Smooth muscle cell (in vitro differentiated cells): Measurements from ENCODE around the gene TUBB1. TPM values are rescaled to one million over a fixed set of nuclear protein-coding genes. Genes with fewer than 3 reads are reported as not detected.

Experiments used
- DNase-seq: peaks from one replicate; lab custom pipeline; 2025; ENCODE audit not compliant: unreplicated experiment; lab: John Stamatoyannopoulos, UW
- H2AFZ ChIP-seq: fragments of 200-600 bp; sonication (generic); 2 replicates; pipeline ENCODE4 v1.6.0; 2016; ENCODE audit warnings: antibody characterized with exemption, low read depth, mild to moderate bottlenecking
- H3F3A ChIP-seq: fragments of 200-600 bp; sonication (generic); 2 replicates; pipeline ENCODE4 v1.6.0; 2017; ENCODE audit warnings: antibody characterized with exemption, low read depth
- H3K27ac ChIP-seq: fragments of 200-600 bp; sonication (generic); 2 replicates; pipeline ENCODE4 v1.5.1; 2016; ENCODE audit warnings: low read depth, mild to moderate bottlenecking
- H3K27me3 ChIP-seq: fragments of 200-600 bp; sonication (generic); 2 replicates; pipeline ENCODE4 v1.6.1; 2016; ENCODE audit warnings: low read depth, mild to moderate bottlenecking
- H3K36me3 ChIP-seq: fragments of 200-600 bp; sonication (generic); 2 replicates; pipeline ENCODE4 v1.5.1; 2016; ENCODE audit warnings: low read depth
- H3K4me1 ChIP-seq: fragments of 200-600 bp; sonication (generic); 2 replicates; pipeline ENCODE4 v1.5.1; 2016; ENCODE audit warnings: low read depth
- H3K4me2 ChIP-seq: fragments of 200-600 bp; sonication (generic); 2 replicates; pipeline ENCODE4 v1.6.0; 2016; ENCODE audit warnings: mild to moderate bottlenecking
- H3K4me3 ChIP-seq: fragments of 200-600 bp; sonication (generic); 2 replicates; pipeline ENCODE4 v1.5.1; 2016; ENCODE audit warnings: mild to moderate bottlenecking
- H3K79me2 ChIP-seq: fragments of 200-600 bp; sonication (generic); 2 replicates; pipeline ENCODE4 v1.6.0; 2016; ENCODE audit warnings: low read depth, mild to moderate bottlenecking
- H3K9ac ChIP-seq: fragments of 200-600 bp; sonication (generic); 2 replicates; pipeline ENCODE4 v1.6.0; 2016; ENCODE audit warnings: low read depth
- H3K9me3 ChIP-seq: fragments of 200-600 bp; sonication (generic); replicated peaks from 2 replicates; pipeline ENCODE4 v1.5.1; 2016; ENCODE audit warnings: low read depth
- H4K20me1 ChIP-seq: fragments of 200-600 bp; sonication (generic); 2 replicates; pipeline ENCODE4 v1.6.0; 2016; ENCODE audit warnings: low read depth
- CTCF ChIP-seq: fragments of 200-600 bp; sonication (generic); IDR thresholded peaks from 2 replicates; pipeline ENCODE4 v1.5.1; 2017; ENCODE audit warnings: borderline replicate concordance, mild to moderate bottlenecking, antibody characterized with exemption; ENCODE audit not compliant: insufficient read depth, poor library complexity, severe bottlenecking
- WGBS: methylation state at CpG from one replicate; pipeline ENCODE4 v1.1.7; 2016; ENCODE audit warnings: low lambda C conversion rate; 5-methylcytosine and 5-hydroxymethylcytosine counted together
- polyA plus RNA-seq: library from polyadenylated mRNA; unstranded; fragments of >200 nt; fragmentation: Nextera tagmentation; extraction: Ambion mirVana; gene quantifications from 2 replicates; pipeline ENCODE4 v1.2.1, GENCODE V29; 2016
- total RNA-seq: library from RNA; depleted of rRNA; stranded (reverse); fragments of >200 nt; gene quantifications from 2 replicates; pipeline ENCODE4 v1.2.3, GENCODE V29; 2014

TUBB1 gene
- total and polyA plus RNA-seq, 2 experiments from 2014 or later = 0.67 TPM; not detected in 1

GRCh38 chr20:58990651-58991445 is 28.4 kb upstream of the TUBB1 start:
- H3K27ac ChIP-seq = no peak overlapping the region
- no peaks in the 10 kb centered on the region for H3K9me3 ChIP-seq
- H3K4me2 ChIP-seq = no peak overlapping the region
- TF ChIP-seq CTCF = no peak
- H3K4me3 ChIP-seq = no peak overlapping the region
- no peak for DNase-seq
- peaks cover 10% of the 10 kb centered on the region for H3F3A ChIP-seq
- WGBS = 98% methylated on average over 14 of the region's 14 CpGs
- peaks cover 5% of the 10 kb centered on the region for H3K79me2 ChIP-seq
- H3K9ac ChIP-seq = no peak overlapping the region
- H3K27me3 ChIP-seq = no peaks in the 10 kb centered on the region
- H4K20me1 ChIP-seq = peaks cover 14% of the 10 kb centered on the region
- no peak overlapping the region for H2AFZ ChIP-seq
- peaks cover 14% of the 10 kb centered on the region for H3K36me3 ChIP-seq
- no peaks in the 10 kb centered on the region for H3K4me1 ChIP-seq

GRCh38 chr20:58991715-58992114 is 27.5 kb upstream of the TUBB1 start:
- no peaks in the 10 kb centered on the region for H3K4me1 ChIP-seq
- H3K79me2 ChIP-seq = no peaks in the 10 kb centered on the region
- no peak overlapping the region for H3K9ac ChIP-seq
- no peaks in the 10 kb centered on the region for H3K27me3 ChIP-seq
- peaks cover 19% of the 10 kb centered on the region for H3F3A ChIP-seq
- H3K4me2 ChIP-seq = no peak overlapping the region
- H3K27ac ChIP-seq = no peak overlapping the region
- WGBS = 95% methylated on average over 9 of the region's 9 CpGs
- no peak overlapping the region for H2AFZ ChIP-seq
- no peak for DNase-seq
- peaks cover 14% of the 10 kb centered on the region for H3K36me3 ChIP-seq
- TF ChIP-seq CTCF = no peak
- peaks cover 6% of the 10 kb centered on the region for H4K20me1 ChIP-seq
- H3K4me3 ChIP-seq = no peak overlapping the region
- no peaks in the 10 kb centered on the region for H3K9me3 ChIP-seq

GRCh38 chr20:58992911-58993310 is 26.3 kb upstream of the TUBB1 start:
- H3F3A ChIP-seq = peaks cover 19% of the 10 kb centered on the region
- 100% methylated on average over 3 of the region's 3 CpGs for WGBS

More at GRCh38 chr20:58992911-58993310, 26.3 kb upstream of the TUBB1 start:
- DNase-seq = no peak
- H3K9me3 ChIP-seq = no peaks in the 10 kb centered on the region
- no peak overlapping the region for H3K4me2 ChIP-seq
- no peaks in the 10 kb centered on the region for H3K27me3 ChIP-seq
- no peaks in the 10 kb centered on the region for H3K79me2 ChIP-seq
- no peaks in the 10 kb centered on the region for H4K20me1 ChIP-seq
- no peak overlapping the region for H3K4me3 ChIP-seq
- H3K4me1 ChIP-seq = no peaks in the 10 kb centered on the region
- no peak overlapping the region for H3K9ac ChIP-seq
- TF ChIP-seq CTCF = no peak
- H2AFZ ChIP-seq = no peak overlapping the region
- no peak overlapping the region for H3K27ac ChIP-seq
- H3K36me3 ChIP-seq = peaks cover 19% of the 10 kb centered on the region
